Measurements from ENCODE around the gene EN1. TPM values are rescaled to one million over a fixed set of nuclear protein-coding genes. Genes with fewer than 3 reads are reported as not detected.

EN1 gene
- total RNA-seq, 4 donors from 2014 or later: 0.13 to 0.23 TPM; not detected in 2

DNA sequence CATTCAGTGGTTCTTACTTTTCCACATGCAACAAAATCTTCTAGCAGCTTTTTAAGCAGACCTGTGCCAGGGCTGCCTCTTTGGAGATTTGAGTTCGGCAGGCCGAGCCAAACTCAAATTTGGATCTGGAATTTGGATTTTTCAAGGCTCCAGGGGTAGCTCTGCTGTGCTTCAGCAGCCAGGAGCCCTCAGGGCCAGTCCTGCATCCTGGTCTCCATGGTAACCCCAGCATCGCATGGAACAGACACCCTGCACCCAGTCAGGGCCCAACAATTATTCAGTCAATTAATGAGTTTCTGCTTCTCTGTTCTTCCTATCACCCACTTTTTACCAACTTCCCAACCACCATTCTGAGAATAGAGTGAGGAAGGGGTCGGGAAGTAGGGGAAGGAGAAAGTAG lies 30.0 kb downstream of the EN1 start:
- H3K36me3 ChIP-seq: no peaks in the 10 kb centered on the region
- H3K4me3 ChIP-seq: no peak overlapping the region
- 17 to 65% methylated on average over 1 to 3 of the region's 4 CpGs for WGBS, 2 donors (ENCODE audit: low coverage in 1 of 2)
- no peak for ATAC-seq
- peaks cover 98% of the 10 kb centered on the region for H3K27me3 ChIP-seq
- no peaks in the 10 kb centered on the region for H3K4me1 ChIP-seq
- no peak overlapping the region for H3K27ac ChIP-seq
- no peaks in the 10 kb centered on the region for H3K9me3 ChIP-seq
- no peak for TF ChIP-seq EP300 (IDR thresholded peaks at IDR 0.05)
- TF ChIP-seq POLR2A (IDR thresholded peaks at IDR 0.05): no peak
- no peak for TF ChIP-seq POLR2AphosphoS5 (IDR thresholded peaks at IDR 0.05)
- TF ChIP-seq, protein P1, sequence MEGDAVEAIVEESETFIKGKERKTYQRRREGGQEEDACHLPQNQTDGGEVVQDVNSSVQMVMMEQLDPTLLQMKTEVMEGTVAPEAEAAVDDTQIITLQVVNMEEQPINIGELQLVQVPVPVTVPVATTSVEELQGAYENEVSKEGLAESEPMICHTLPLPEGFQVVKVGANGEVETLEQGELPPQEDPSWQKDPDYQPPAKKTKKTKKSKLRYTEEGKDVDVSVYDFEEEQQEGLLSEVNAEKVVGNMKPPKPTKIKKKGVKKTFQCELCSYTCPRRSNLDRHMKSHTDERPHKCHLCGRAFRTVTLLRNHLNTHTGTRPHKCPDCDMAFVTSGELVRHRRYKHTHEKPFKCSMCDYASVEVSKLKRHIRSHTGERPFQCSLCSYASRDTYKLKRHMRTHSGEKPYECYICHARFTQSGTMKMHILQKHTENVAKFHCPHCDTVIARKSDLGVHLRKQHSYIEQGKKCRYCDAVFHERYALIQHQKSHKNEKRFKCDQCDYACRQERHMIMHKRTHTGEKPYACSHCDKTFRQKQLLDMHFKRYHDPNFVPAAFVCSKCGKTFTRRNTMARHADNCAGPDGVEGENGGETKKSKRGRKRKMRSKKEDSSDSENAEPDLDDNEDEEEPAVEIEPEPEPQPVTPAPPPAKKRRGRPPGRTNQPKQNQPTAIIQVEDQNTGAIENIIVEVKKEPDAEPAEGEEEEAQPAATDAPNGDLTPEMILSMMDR (IDR thresholded peaks at IDR 0.05): no peak

DNA sequence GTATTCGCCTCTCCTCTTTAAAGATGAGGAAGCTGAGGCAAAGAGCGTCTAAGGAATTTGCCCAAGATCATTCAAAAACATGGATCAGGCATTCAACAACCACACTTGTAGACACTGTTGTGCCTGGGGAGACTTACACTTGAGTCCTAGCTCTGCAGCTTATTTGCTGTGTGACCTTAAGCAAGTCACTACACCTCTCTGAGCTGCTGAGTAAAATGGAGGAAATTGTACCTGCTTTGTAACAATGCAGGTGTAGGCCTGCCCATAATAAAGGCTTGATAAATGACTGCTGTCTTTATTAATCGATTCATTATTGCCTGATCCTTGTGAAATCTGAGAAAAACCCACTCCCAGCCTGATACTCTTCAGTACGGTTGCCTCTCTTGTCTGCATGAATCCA lies 30.8 kb downstream of the EN1 start:
- WGBS, 2 donors (ENCODE audit: low coverage in 1 of 2): 81 to 100% methylated on average over 1 to 4 of the region's 4 CpGs

DNA sequence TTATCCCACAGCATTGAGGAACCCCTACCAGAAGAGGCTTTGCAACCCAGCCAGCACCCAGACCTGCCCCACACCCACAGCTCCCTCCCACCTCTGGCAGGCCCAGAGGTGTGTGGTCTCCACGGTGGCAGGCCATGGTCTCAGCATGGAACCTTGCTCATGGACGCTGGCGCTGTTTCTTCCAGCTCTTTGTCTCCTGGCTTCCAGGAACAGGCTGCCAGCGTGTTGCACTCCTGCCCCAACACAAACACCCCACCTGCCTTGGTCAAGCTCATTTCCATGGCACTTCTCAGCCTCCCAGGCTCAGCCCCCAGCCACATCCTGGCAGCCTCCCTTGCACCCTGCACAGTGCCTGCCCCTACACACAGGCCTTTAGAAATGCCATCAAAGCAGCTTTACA lies 31.7 kb downstream of the EN1 start:
- Histone ChIP-seq H3K27ac (no peak overlapping the region), H3K4me1 (no peaks in the 10 kb centered on the region), H3K36me3 (no peaks in the 10 kb centered on the region), H3K4me3 (no peak overlapping the region), H3K27me3 (peaks cover 93% of the 10 kb centered on the region), H3K9me3 (no peaks in the 10 kb centered on the region)
- 80% methylated on average over 1 of the region's 4 CpGs; no CpG with 5 or more reads in 1 of the 2 donors for WGBS, 2 donors (ENCODE audit: low coverage in 1 of 2)
- TF ChIP-seq, protein P1 (IDR thresholded peaks at IDR 0.05): no peak
- TF ChIP-seq POLR2A (IDR thresholded peaks at IDR 0.05) (no peak), EP300 (IDR thresholded peaks at IDR 0.05) (no peak), POLR2AphosphoS5 (IDR thresholded peaks at IDR 0.05) (no peak)
- no peak for ATAC-seq

More for the DNA sequence above, 30.8 kb downstream of the EN1 start:
- Histone ChIP-seq H3K27ac (no peak overlapping the region), H3K9me3 (no peaks in the 10 kb centered on the region), H3K4me1 (no peaks in the 10 kb centered on the region), H3K27me3 (peaks cover 96% of the 10 kb centered on the region), H3K36me3 (no peaks in the 10 kb centered on the region), H3K4me3 (no peak overlapping the region)
- no peak for ATAC-seq
- TF ChIP-seq, protein P1 (IDR thresholded peaks at IDR 0.05): no peak
- TF ChIP-seq POLR2A (IDR thresholded peaks at IDR 0.05): no peak
- no peak for TF ChIP-seq EP300 (IDR thresholded peaks at IDR 0.05)
- TF ChIP-seq POLR2AphosphoS5 (IDR thresholded peaks at IDR 0.05): no peak

DNA sequence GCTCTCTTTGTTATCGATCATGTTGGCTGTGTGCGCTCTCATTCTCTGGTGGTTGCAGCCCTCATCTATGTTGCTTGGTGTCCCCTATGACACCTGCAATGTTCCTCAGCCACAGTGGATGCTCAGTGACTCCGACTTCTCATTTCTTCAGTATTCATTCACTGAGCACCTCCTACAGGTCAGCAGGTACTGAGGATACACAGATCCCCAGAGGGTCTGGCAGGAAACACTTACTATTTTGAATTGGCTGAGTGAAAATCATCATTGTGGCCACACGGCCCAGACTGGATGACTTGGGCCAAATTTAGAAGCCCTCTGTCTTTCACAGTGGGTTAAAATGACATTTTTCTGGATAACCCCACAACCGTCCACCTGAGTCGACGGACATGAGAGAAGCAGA lies 32.1 kb downstream of the EN1 start:
- H3K9me3 ChIP-seq: no peaks in the 10 kb centered on the region
- no peak overlapping the region for H3K4me3 ChIP-seq
- no peaks in the 10 kb centered on the region for H3K4me1 ChIP-seq
- 71 to 92% methylated on average over 2 to 4 of the region's 7 CpGs for WGBS, 2 donors (ENCODE audit: low coverage in 1 of 2)
- no peaks in the 10 kb centered on the region for H3K36me3 ChIP-seq
- peaks cover 93% of the 10 kb centered on the region for H3K27me3 ChIP-seq
- no peak for ATAC-seq
- no peak overlapping the region for H3K27ac ChIP-seq
- TF ChIP-seq POLR2AphosphoS5 (IDR thresholded peaks at IDR 0.05) (no peak), POLR2A (IDR thresholded peaks at IDR 0.05) (no peak), EP300 (IDR thresholded peaks at IDR 0.05) (no peak)
- TF ChIP-seq, protein P1 (IDR thresholded peaks at IDR 0.05): no peak

DNA sequence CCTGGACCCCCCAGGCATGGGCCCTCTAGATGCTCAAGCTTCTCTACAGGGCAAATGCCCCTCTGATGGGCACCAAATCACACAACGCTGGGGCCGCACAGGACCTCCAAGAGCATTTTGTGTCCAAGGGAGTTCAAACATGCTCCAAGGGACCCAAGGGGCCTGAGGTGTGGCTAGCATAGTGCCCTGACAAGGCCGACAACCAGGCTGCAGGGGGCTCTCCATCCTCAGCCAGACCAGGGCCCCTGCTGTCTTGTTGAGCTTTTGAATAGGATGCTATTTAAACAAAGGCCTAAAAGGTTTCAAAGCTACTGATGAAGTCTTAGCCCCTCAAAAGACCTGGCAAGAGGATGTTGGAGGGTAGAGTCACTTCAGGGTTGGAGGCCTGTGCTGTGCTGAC lies 33.1 kb downstream of the EN1 start:
- ATAC-seq: no peak
- no peaks in the 10 kb centered on the region for H3K36me3 ChIP-seq
- WGBS, 2 donors (ENCODE audit: low coverage in 1 of 2): 67% methylated on average over 1 of the region's 3 CpGs; no CpG with 5 or more reads in 1 of the 2 donors
- no peaks in the 10 kb centered on the region for H3K4me1 ChIP-seq
- H3K4me3 ChIP-seq: no peak overlapping the region
- peaks cover 93% of the 10 kb centered on the region for H3K27me3 ChIP-seq
- H3K9me3 ChIP-seq: no peaks in the 10 kb centered on the region
- no peak for TF ChIP-seq POLR2A (IDR thresholded peaks at IDR 0.05)
- TF ChIP-seq EP300 (IDR thresholded peaks at IDR 0.05): no peak
- TF ChIP-seq, protein P1 (IDR thresholded peaks at IDR 0.05): no peak
- H3K27ac ChIP-seq: no peak overlapping the region

All from gastroesophageal sphincter (tissue), 4 donors.